Erythroblast (primary cell): ENCODE measurements around the gene LIN52.

Source experiments
- GATA1 ChIP-seq: IDR thresholded peaks from 2 replicates; pipeline ENCODE4 v1.6.1; 2011; ENCODE audit warnings: low read depth, mild to moderate bottlenecking, control low read depth, low read length, moderate library complexity
- POLR2A ChIP-seq: IDR thresholded peaks from 2 replicates; pipeline ENCODE4 v1.6.1; 2011; ENCODE audit warnings: mild to moderate bottlenecking, low read length

DNA sequence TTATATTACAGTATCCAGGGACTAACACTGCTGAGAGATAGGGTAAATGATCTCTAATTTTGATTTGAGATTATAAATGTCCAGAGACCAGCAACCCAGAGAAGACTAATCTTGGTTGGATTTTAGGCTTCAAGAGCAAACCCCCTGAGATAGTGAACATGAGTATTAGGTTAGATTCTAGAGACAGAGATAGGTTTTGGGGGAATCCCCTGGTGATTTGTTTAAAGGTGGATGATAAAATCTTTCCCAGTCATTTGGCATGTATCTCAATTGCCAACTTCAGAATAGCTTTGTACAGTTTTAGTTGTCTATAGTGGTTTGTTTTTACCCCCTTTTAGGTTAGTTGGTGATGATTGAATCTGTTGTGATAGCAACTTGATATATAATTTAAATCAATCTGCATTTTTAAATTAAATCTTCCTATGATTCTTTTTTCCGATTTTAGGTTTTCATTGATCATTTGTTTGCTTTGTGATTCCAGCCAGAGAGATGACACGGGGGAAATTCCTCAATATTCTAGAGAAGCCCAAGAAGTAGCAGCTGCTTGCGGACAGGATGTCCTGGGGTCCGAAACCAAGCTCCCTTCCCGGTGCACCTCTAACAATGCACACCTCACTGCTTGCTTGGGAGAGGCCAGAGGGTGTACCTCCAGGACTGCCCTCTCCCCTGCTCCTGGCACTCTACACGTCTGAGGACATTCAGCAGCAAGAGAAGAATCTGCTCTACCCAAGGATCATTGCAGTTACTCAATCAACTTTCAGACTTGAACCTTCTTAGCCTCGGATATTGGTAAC, 113.9 kb downstream of the LIN52 start:
- TF ChIP-seq POLR2A (no peak), GATA1 (no peak)
